GM19240 (cell line): ENCODE data around the gene SCAMP1.
"Not testable (repeated sequence)": the region's sequence is repeated elsewhere in the genome, so short reads cannot be mapped to it uniquely, and the experiment has no call there.

Experiments
- DNase-seq: peaks from one replicate; pipeline ENCODE4 v3.0.0; 2011; ENCODE audit warnings: low spot score; ENCODE audit not compliant: insufficient read length

The SCAMP1 gene, protein sequence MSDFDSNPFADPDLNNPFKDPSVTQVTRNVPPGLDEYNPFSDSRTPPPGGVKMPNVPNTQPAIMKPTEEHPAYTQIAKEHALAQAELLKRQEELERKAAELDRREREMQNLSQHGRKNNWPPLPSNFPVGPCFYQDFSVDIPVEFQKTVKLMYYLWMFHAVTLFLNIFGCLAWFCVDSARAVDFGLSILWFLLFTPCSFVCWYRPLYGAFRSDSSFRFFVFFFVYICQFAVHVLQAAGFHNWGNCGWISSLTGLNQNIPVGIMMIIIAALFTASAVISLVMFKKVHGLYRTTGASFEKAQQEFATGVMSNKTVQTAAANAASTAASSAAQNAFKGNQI

DNA sequence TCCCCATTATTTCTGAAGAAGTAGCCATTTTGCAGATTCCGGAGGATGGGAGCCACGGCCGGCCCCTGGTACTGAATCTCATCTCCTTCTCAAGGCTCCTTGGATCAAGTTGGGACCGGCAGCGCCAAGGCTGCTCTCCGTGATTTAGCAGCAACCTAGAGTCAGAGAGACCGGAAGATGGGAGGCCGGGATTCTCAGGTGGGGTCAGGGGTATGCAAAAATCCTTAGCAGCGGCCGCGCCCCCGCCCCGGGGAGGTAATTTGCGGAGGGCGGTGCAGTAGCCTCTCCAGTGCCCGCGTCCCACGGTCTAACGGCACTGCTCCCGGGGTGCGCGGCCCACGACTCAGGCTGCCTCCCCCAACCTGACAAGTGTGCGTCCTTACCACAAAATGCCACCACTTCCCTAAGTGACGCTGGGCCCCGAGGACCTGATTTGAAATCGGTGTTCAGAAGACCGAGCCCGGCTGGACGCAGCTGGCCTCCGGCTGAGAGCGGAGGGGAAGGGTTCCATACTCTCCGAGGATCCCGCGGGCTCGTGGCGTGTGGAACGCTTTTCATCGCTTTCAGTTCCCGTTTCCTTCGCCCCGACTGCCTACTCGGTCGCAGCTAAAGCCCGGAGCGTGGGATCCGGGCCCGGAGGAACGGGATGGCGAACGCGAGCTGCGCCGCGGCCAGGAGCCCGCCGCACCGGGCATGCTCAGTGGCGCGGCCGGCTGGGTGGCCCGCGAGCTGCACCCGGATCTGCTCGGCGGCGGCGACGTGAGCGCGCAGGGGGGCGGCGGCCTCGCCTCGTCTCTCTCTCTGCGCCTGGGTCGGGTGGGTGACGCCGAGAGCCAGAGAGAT lies at the start of gene SCAMP1:
TSS of gene SCAMP1 (plus strand) at position 787 of the 843 bp plus-strand sequence. CDS start at position 842, 55 bp downstream.
- DNase-seq: peak; percentile 72

GRCh38 chr5:78317515-78317914 lies 42.9 kb upstream of the SCAMP1 start:
- DNase-seq: no peak

DNA sequence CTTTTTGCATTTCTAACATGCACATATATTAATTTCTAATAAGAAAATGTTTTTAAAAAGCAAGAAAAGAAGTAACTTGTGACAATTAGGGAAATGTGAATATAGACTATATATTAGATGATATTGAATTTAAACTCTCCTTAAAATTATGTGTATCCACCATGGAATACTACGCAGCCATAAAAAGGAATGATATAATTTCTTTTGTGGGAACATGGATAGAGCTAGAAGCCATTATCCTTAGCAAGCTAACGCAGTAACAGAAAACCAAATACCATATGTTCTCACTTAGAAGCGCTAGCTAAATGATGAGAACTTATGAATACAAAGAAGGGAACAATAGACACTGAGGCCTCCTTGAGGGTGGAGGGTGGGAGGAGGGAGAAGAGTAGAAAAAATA lies 42.1 kb upstream of the SCAMP1 start:
- DNase-seq: no peak

DNA sequence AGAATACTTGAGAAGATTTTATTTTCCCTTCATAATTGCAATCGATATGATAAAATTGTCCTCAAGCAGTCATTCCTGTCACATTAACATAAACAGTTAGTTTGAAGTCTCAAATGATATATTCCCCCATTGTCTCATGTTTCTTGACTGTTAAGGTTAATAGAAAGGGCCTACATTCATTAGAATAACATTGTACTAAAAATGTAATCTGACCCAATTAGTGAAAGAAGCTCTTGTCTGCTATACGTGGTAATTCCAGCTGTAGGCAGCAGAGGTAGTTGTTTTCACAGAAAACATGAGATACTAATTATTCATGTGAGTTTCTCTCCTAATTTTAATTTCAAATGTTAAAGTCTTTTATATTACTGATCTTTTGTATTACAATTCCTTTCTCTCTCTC lies 40.0 kb upstream of the SCAMP1 start:
- DNase-seq: no peak

GRCh38 chr5:78323241-78323640 lies 37.2 kb upstream of the SCAMP1 start:
- DNase-seq: no peak

DNA sequence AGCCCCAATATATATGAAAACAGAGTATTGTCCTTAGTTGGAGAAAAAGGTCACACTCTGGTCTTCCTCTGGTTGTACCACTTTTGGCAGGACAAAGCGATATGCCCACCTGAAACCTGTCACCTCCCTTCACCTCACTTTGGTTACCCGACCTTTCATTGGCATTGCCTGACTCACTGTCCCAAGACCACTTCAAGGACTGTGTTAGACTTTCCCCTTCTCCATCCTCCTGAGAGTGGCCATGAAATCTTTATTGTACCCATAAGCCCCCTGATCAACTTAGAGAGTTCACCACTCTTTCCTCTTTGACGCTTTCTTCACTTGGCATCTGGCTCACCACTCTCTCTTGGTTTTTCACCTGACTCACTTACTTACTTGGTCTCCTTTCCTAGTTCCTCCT lies 33.5 kb upstream of the SCAMP1 start:
- DNase-seq: no peak

GRCh38 chr5:78327761-78328510 lies 32.5 kb upstream of the SCAMP1 start:
- no peak for DNase-seq

DNA sequence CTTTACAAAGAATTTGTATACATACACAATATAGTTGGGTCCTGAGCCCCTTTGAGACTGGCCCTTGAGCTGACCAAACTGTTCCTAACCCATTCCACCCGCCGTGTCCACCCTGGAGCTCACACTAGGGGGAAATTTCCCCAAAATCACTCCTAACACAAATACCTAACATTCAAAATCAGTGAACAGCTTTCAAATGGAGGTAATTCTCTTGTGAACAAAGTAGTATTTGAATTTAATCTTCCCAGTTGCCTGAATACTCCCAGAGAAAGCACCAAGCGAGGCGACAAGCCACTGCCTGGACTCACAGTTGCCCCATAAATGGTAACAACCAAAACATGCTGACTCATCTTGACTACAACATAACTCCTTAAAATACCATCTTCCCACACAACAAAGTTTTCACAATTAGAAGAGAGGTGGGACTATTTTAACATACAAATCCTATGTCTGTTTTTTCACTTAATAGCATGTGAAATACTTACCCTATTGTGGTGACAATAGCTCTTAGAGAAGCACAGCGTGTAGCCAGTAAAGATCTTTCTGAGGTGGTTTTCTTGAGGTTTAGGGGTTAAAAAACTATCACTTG lies 31.7 kb upstream of the SCAMP1 start:
- no peak for DNase-seq

- no peak for DNase-seq
These were observed 28.8 kb upstream of the SCAMP1 start for GRCh38 chr5:78331523-78332080.

GRCh38 chr5:78334811-78335210 lies 25.6 kb upstream of the SCAMP1 start:
- DNase-seq: no peak

- DNase-seq: no peak
These were observed 24.4 kb upstream of the SCAMP1 start for GRCh38 chr5:78335976-78336375.

DNA sequence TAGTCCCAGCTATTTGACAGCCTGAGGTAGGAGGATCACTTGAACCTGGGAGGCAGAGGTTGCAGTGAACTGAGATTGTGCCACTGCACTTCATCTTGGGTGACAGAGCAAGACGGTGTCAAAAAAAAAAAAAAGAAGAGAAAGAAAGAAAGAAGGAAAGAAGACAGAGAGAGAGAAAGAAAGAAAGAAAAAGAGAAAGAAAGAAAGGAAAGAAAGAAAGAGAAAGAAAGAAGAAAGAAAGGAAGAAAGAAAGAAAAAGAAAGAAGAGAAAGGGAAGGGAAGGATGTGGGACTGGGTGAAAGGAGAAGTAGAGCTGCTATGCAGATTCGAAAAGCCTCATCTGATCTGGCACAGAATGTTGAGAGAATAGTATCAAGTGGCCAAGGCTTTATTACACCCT lies 23.7 kb upstream of the SCAMP1 start:
- DNase-seq: no peak

GRCh38 chr5:78339617-78340436 lies 20.6 kb upstream of the SCAMP1 start:
- DNase-seq: no peak

GRCh38 chr5:78341440-78341839 lies 19.0 kb upstream of the SCAMP1 start:
- DNase-seq: no peak

- DNase-seq: no peak
These were observed 14.9 kb upstream of the SCAMP1 start for GRCh38 chr5:78345485-78345884.

DNA sequence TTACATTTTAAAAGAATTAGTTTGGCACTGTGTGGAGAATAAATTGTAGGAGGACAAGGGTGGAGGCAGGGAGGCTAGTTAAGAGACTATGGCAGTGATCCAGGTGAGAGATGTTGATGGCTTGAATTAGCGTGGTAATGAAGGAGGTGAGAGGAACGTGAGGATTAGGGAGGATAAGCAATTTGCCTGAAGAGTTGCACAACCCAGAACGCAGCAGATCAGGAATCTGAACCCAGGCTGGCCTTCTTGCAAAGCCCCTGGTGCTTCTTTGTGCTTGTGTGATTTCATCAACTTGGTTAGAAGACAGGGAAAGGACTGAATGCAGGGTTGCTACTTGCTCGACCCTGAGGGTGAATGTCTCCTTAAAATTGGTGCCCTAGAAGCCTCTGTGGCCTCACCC lies 6.9 kb upstream of the SCAMP1 start:
- no peak for DNase-seq

DNA sequence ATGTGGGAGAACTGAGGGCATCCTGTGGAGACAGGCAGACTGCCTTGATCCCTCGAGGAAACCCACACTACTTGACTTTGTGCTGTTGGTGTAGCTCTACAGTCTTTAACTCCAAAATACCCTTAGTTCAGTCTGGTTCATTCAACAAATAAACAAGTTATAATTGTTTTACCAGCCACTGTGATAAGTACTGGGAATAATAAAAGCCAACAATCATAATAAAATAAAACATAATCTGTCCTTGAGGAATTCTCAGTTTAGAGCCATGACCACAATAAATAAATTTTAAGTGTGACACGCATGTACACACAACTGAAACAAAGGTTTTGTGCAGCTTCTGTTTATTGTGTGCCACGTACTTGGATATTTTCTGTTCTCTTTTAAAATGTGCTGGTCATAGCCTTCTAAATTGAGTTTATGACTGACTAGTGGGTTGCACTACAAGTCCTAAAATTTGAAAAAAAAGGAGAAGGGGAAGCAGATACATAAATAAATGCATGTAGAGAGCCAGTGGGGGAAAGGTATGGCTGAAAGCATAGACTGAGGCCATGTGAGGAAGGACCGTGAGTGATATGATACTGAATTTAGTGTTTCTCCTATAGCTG lies 6.2 kb upstream of the SCAMP1 start:
- no peak for DNase-seq

DNA sequence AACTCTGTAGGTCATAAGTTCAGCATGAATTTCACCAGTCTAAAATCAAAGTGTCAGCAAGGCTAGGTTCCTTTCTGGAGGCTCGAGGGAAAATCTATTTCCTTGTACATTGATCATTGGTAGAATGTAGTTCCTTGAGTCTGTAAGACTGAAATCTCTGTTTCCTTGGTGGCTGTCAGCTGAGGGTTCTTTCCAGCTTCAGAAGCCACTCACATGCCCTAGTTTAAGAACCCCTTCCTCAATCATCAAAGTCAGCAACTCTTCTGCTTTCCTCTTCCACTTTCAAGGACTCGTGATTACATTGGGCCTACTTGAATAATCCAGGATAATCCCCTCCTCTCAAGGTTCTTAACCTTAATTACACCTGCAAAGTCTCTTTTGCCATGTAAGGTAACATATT lies 4.9 kb upstream of the SCAMP1 start:
- no peak for DNase-seq

- not testable (repeated sequence) for DNase-seq
These were observed 974 bp upstream of the SCAMP1 start for GRCh38 chr5:78359455-78359830.

GRCh38 chr5:78360674-78360923 lies 182 bp downstream of the SCAMP1 start:
- no peak for DNase-seq
